ENCODE data around the gene CHST9. TPM values are rescaled to one million over a fixed set of nuclear protein-coding genes. Genes with fewer than 3 reads are reported as not detected.

The CHST9 gene
- total and polyA plus RNA-seq, 9 of the 15 experiments (the other 6 are each of a cell fraction or from before 2014, with no cell fraction given) = not detected

DNA sequence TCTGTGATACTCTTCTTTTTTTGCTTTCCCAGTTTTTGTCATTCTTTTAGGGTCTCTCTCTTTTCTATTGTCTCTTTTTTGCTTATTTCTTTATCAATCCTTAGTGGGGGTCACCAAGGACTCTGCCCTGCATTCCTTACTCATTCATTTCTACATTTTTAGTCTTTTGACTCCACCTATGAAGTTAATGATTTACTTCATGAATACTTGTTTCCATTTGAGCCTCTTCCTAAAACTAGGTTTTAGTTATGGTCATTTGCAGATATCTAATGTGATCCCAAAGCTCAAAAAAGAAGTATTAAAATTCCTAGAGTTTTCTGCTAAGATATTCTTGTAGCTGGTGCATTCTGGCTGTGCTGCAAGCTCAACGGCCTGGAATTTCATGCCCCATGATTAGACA lies 170.3 kb downstream of the CHST9 start:
- Histone ChIP-seq H3K4me1 (replicated peaks in 1 of 2; ENCODE audit: control insufficient read depth in 2 of 2, insufficient read depth in 2 of 2, low read length in 2 of 2) (no peaks in the 10 kb centered on the region), H3K27me3 (ENCODE audit: control insufficient read depth in 2 of 2, insufficient read depth in 2 of 2, low read length in 2 of 2) (no peaks in the 10 kb centered on the region), H3K4me2 (ENCODE audit: insufficient read depth, low read length) (no peak overlapping the region), H3K9me3 (replicated peaks; ENCODE audit: control insufficient read depth, insufficient read depth, low read depth, low read length) (no peaks in the 10 kb centered on the region; the same call in 1 of the 2 replicates), H3K9me1 (ENCODE audit: control insufficient read depth, insufficient read depth, low read length) (no peaks in the 10 kb centered on the region), H3K9ac (ENCODE audit: insufficient read depth in 1 of 2, low read depth in 2 of 2, low read length in 2 of 2) (no peak overlapping the region), H3K27ac (ENCODE audit: extremely low read depth, low read depth, low read length) (no peak overlapping the region), H4K20me1 (replicated peaks; ENCODE audit: control insufficient read depth, insufficient read depth, low read length) (no peaks in the 10 kb centered on the region), H3K36me3 (ENCODE audit: control insufficient read depth, insufficient read depth, low read length) (no peaks in the 10 kb centered on the region), H3K4me3 (no peak overlapping the region), H3K79me2 (ENCODE audit: control insufficient read depth, insufficient read depth, low read length) (no peaks in the 10 kb centered on the region), H2AFZ (ENCODE audit: low read depth, low read length) (no peak overlapping the region)
- no peak for ATAC-seq
- ChIA-PET POLR2A (no interaction called here), CTCF (ENCODE audit: low intra/inter-chr PET ratio) (no interaction called here)
- no TSS peak for BruUV-seq (replicated peaks)
- intact Hi-C loops (cut with micrococcal nuclease) = no loop called here
- DNase-seq (ENCODE audit: extremely low read depth in 1 of 4, low spot score in 3 of 4) = no peak
- in situ Hi-C loops (cut with MboI) = no loop called here
- FAIRE-seq = no peak
- WGBS (ENCODE audit: insufficient coverage, low coverage, missing lambda C conversion rate) = 0% methylated on average over 1 of the region's 1 CpG
- no peak for TF ChIP-seq SP1 (CRISPR knock-in tag; IDR thresholded peaks at IDR 0.05)
- no peak for TF ChIP-seq HLTF (IDR thresholded peaks at IDR 0.05)
- TF ChIP-seq RFX1 (IDR thresholded peaks at IDR 0.05) = no peak
- no peak for TF ChIP-seq CLOCK (CRISPR knock-in tag; IDR thresholded peaks at IDR 0.05; ENCODE audit: borderline replicate concordance)
- TF ChIP-seq NUFIP1 (IDR thresholded peaks at IDR 0.05; ENCODE audit: partially characterized antibody) = no peak
- TF ChIP-seq MCM2 (IDR thresholded peaks at IDR 0.05; ENCODE audit: low read depth) = no peak
- TF ChIP-seq EWSR1 (IDR thresholded peaks at IDR 0.05; ENCODE audit: borderline replicate concordance, low read depth, partially characterized antibody) = no peak
- TF ChIP-seq SOX6 (IDR thresholded peaks at IDR 0.05) = no peak
- no peak for TF ChIP-seq RREB1 (CRISPR knock-in tag; IDR thresholded peaks at IDR 0.05)
- no peak for TF ChIP-seq ZNF717 (CRISPR knock-in tag; IDR thresholded peaks at IDR 0.05)
- no peak for TF ChIP-seq ADNP (tag; IDR thresholded peaks at IDR 0.05)
- TF ChIP-seq, protein P1, sequence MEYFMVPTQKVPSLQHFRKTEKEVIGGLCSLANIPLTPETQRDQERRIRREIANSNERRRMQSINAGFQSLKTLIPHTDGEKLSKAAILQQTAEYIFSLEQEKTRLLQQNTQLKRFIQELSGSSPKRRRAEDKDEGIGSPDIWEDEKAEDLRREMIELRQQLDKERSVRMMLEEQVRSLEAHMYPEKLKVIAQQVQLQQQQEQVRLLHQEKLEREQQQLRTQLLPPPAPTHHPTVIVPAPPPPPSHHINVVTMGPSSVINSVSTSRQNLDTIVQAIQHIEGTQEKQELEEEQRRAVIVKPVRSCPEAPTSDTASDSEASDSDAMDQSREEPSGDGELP (CRISPR knock-in tag; IDR thresholded peaks at IDR 0.05; ENCODE audit: borderline replicate concordance) = no peak
- no peak for TF ChIP-seq MTA2 (IDR thresholded peaks at IDR 0.05; ENCODE audit: low read depth)
- TF ChIP-seq, protein P2, sequence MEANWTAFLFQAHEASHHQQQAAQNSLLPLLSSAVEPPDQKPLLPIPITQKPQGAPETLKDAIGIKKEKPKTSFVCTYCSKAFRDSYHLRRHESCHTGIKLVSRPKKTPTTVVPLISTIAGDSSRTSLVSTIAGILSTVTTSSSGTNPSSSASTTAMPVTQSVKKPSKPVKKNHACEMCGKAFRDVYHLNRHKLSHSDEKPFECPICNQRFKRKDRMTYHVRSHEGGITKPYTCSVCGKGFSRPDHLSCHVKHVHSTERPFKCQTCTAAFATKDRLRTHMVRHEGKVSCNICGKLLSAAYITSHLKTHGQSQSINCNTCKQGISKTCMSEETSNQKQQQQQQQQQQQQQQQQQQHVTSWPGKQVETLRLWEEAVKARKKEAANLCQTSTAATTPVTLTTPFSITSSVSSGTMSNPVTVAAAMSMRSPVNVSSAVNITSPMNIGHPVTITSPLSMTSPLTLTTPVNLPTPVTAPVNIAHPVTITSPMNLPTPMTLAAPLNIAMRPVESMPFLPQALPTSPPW (CRISPR knock-in tag; IDR thresholded peaks at IDR 0.05) = no peak
